ENCODE results near the gene FAM83D. TPM values are rescaled to one million over a fixed set of nuclear protein-coding genes. Genes with fewer than 3 reads are reported as not detected.

Gene FAM83D
- total RNA-seq, 3 donors from 2014 or later (not counting 1 experiment from before 2014, with no cell fraction given): 1.1 to 2.7 (median 2.1) TPM

- ATAC-seq (no peak), DNase-seq (no peak)
- Histone ChIP-seq H3K27ac (ENCODE audit: low read length) (no peak overlapping the region), H3K36me3 (ENCODE audit: control insufficient read depth, insufficient read depth, low read length) (peaks cover 12% of the 10 kb centered on the region), H3K27me3 (ENCODE audit: control insufficient read depth, insufficient read depth, low read length) (no peaks in the 10 kb centered on the region), H3K9me3 (ENCODE audit: control insufficient read depth, insufficient read depth, low read length) (no peaks in the 10 kb centered on the region), H3K4me1 (ENCODE audit: control insufficient read depth, insufficient read depth, low read length) (peaks cover 41% of the 10 kb centered on the region), H3K4me3 (ENCODE audit: low read length) (no peak overlapping the region)
- 83% methylated on average over 3 of the region's 3 CpGs for WGBS (ENCODE audit: insufficient coverage)
- Mint-ChIP-seq H3K9me3 (no peaks in the 10 kb centered on the region), H3K27ac (peak overlapping the region; percentile 80 to 82), H3K4me1 (peaks cover 46 to 58% of the 10 kb centered on the region in 2 donors), H3K27me3 (ENCODE audit: low read depth in 2 of 2) (no peaks in the 10 kb centered on the region), H3K4me3 (no peak overlapping the region), H3K36me3 (no peaks in the 10 kb centered on the region)
- TF ChIP-seq CTCF (IDR thresholded peaks at IDR 0.05): no peak
- intact Hi-C loops (cut with micrococcal nuclease): loop anchor here (5.0 kb wide), 2 partner anchors 33 to 48 kb away; no protein-coding TSS in a partner anchor
Measured at GRCh38 chr20:38890497-38890818, 35.8 kb upstream of the FAM83D start.

- Mint-ChIP-seq H3K27ac (peak overlapping the region; percentile 88 to 94), H3K9me3 (no peaks in the 10 kb centered on the region), H3K36me3 (no peaks in the 10 kb centered on the region), H3K4me3 (peak overlapping the region; percentile 53), H3K4me1 (peaks cover 38 to 50% of the 10 kb centered on the region in 2 donors), H3K27me3 (ENCODE audit: low read depth in 2 of 2) (no peaks in the 10 kb centered on the region)
- Histone ChIP-seq H3K27ac (ENCODE audit: low read length) (peak overlapping the region; percentile 75), H3K27me3 (ENCODE audit: control insufficient read depth, insufficient read depth, low read length) (no peaks in the 10 kb centered on the region), H3K4me1 (ENCODE audit: control insufficient read depth, insufficient read depth, low read length) (peaks cover 40% of the 10 kb centered on the region), H3K4me3 (ENCODE audit: low read length) (no peak overlapping the region), H3K9me3 (ENCODE audit: control insufficient read depth, insufficient read depth, low read length) (no peaks in the 10 kb centered on the region), H3K36me3 (ENCODE audit: control insufficient read depth, insufficient read depth, low read length) (peaks cover 17% of the 10 kb centered on the region)
- DNase-seq (no peak), ATAC-seq (no peak)
- intact Hi-C loops (cut with micrococcal nuclease): loop anchor here (5.0 kb wide), 2 partner anchors 35 to 50 kb away; no protein-coding TSS in a partner anchor
- no peak for TF ChIP-seq CTCF (IDR thresholded peaks at IDR 0.05)
- 68% methylated on average over 11 of the region's 11 CpGs for WGBS (ENCODE audit: insufficient coverage)
Measured at GRCh38 chr20:38892091-38892981, 33.9 kb upstream of the FAM83D start.

- peak overlapping the region; percentile 75 for H3K27ac ChIP-seq (ENCODE audit: low read length)
- H3K4me3 ChIP-seq (ENCODE audit: low read length): no peak overlapping the region
- peaks cover 37% of the 10 kb centered on the region for H3K4me1 ChIP-seq (ENCODE audit: control insufficient read depth, insufficient read depth, low read length)
- TF ChIP-seq CTCF (IDR thresholded peaks at IDR 0.05): no peak
- no peaks in the 10 kb centered on the region for H3K9me3 ChIP-seq (ENCODE audit: control insufficient read depth, insufficient read depth, low read length)
- DNase-seq (peak in 1 of 2 donors; percentile 46), ATAC-seq (peak in 1 of 3 donors; percentile 23)
- Mint-ChIP-seq H3K27me3 (ENCODE audit: low read depth in 2 of 2) (no peaks in the 10 kb centered on the region), H3K36me3 (no peaks in the 10 kb centered on the region), H3K27ac (peak overlapping the region; percentile 88 to 94), H3K9me3 (no peaks in the 10 kb centered on the region), H3K4me3 (peak overlapping the region; percentile 77), H3K4me1 (peaks cover 36 to 49% of the 10 kb centered on the region in 2 donors)
- peaks cover 25% of the 10 kb centered on the region for H3K36me3 ChIP-seq (ENCODE audit: control insufficient read depth, insufficient read depth, low read length)
- intact Hi-C loops (cut with micrococcal nuclease): loop anchor here (1.0 to 5.0 kb wide), 5 partner anchors 20 to 247 kb away; partner anchors contain the start of gene PPP1R16B
- 40% methylated on average over 6 of the region's 6 CpGs for WGBS (ENCODE audit: insufficient coverage)
- no peaks in the 10 kb centered on the region for H3K27me3 ChIP-seq (ENCODE audit: control insufficient read depth, insufficient read depth, low read length)
Measured at GRCh38 chr20:38893056-38893564, 33.1 kb upstream of the FAM83D start.
